Fibroblast of skin of abdomen (primary cell): ENCODE results near the gene FUZ.
"Not testable (repeated sequence)": the region's sequence is repeated elsewhere in the genome, so short reads cannot be mapped to it uniquely, and the experiment has no call there.

Experiments
- DNase-seq: peaks from one replicate; pipeline ENCODE4 v3.0.0-alpha.2; 2013

FUZ gene

DNA sequence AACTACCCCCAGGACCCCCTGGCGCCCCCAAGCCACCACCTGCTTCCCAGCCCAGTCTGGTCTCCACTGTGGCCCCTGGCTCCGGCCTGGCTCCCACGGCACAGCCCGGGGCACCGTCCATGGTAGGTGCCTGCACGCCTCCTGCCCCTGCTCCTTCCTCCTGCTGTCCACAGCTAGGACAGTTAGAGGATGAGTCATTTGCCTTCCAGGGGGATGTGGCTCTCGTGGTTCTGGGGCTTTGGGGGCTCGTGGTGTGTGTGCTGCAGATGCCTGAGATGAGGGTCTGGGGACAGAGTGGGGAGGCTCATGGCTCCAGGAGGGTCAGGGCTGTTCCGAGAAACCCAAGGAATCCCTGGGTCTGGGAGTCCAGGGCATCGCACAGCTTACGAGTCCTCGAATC, 17.7 kb upstream of the FUZ start:
- no peak for DNase-seq

DNA sequence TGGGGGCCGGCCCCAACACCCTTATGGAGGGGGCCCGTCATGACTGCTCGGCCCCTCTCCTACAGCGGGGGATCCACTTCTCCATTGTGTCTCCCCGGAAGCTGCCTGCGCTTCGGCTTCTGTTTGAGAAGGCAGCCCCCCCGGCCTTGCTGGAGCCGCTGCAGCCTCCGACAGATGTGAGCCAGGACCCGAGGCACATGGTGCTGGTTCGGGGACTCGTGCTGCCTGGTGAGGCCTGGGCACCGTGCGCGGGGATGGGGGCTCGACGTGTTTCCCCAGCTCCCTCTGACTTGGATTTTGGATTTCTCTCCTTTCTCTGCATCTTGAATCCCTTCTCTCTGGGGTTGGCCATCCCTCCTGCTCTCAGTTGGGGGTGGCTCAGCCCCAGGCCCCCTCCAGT, 16.6 kb upstream of the FUZ start:
- DNase-seq, result no peak

DNA sequence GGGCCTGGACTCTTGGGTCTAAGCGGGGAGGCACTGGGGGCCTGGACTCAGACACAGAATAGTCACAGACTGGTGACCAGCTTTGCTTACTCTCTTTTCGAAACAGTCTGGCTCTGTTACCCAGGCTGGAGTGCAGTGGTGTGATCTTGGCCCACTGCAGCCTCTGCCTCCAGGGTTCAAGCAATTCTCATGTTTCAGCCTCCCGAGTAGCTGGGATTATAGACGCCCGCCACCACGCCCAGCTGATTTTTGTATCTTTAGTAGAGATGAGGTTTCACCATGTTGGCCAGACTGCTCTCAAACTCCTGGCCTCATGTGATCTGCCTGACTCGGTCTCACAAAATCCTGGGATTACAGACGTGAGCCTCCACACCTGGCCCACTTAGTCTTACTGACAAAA, 16.1 kb upstream of the FUZ start:
- no peak for DNase-seq

DNA sequence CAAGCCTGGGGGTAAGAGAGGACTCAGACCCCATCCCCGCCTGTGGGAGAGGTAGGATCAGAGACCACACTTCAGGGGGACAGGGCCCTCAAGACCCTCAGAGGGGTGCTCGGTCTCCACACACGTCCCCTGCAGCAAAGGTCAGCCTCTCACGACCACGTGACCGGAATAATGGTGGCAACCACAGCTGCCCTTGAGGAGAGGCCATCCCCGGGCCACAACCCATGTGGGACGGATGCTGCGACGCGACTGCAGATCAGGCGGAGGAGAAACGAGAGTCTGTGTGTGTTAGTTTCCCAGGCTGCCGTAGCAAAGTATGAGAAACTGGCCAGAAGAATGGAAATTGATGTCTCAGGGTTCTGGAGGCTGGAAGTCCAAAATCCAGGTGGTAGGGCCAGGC, 13.9 kb upstream of the FUZ start:
- no peak for DNase-seq

DNA sequence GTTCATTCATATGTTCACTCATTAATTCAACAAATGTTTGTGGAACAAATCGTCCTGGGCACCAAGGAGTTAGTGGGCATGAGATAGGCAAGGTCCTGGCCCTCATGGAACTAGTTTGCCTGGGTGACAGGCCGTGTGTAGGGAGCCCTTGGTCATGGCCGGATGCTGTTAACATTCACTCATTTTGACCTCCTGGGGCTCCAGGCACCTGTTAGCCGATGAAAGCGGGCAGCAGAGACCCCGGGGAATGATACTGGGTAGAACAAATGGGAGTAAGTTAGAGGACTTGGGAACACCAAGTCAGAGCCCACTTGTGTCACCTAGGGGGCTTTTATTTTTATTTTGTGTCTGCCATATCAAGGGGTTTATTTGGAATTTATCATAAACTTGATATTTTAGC, 11.6 kb upstream of the FUZ start:
- DNase-seq, result no peak

DNA sequence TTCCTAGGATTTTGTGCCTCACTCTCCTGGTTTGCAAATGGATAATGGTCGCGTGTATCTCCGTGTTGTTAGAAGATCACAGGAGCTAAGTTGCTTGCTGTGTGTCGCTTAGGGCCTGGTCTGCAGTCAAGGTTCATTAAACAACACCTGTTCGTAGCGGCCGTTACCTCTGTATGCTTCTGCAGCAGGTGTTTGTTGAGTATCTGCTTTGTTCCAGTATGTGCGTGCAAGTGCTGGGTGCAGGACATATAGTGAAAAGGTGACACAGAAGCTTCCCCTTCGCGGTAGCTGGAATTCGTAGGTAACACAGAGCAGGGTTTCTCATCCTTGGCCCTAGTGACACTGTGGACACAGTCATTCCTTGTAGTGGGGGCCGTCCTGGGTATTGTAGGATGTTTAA, 10.4 kb upstream of the FUZ start:
- DNase-seq, result no peak

DNA sequence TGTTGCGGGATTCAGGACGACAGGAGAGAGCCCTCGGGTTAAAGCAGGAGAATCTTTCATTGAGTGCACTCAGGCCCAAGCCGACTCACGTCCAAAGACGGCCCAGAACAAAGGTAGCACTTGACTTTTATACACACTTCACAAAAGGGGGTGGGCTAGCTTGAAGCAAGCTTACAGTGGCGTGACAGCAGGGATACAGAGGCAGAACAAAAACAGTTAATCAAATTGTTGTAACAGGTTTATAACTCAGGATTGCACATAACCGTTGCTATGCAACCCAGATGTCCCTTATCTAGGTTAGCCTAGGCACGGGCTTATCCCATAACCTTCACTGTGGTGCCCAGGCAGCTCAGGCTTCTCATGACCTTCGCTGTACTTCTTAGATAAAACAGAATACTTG, 7.0 kb upstream of the FUZ start:
- no peak for DNase-seq

DNA sequence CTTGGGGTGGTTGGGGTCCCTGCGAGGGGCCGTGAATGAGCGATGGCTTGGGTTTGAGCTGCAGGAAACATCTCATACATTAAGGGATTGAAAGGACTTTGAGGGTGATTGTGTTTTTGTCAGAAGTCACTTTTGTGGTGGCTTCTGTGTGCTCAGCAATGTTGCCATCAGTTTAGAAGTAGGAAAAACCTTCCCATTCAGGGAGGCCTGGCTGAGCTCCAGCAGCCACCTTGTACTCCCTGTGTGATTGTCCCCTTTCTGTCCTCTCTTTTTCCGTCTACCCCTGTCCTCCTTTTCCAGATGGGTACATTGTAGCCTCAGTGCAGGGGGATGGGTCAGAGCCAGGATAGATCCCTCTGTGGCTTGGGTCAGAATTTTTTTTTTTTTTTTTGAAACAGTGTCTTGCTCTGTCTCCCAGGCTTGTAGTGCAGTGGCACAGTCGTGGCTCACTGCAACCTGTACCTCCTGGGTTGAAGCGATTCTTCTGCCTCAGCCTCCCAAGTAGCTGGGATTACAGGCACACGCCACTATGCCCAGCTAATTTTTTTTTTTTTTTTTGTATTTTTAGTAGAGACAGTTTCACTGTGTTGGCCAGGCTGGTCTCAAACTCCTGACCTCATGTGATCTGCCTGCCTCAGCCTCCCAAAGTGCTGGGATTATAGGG, 6.5 kb upstream of the FUZ start:
- DNase-seq, result not testable (repeated sequence)

DNA sequence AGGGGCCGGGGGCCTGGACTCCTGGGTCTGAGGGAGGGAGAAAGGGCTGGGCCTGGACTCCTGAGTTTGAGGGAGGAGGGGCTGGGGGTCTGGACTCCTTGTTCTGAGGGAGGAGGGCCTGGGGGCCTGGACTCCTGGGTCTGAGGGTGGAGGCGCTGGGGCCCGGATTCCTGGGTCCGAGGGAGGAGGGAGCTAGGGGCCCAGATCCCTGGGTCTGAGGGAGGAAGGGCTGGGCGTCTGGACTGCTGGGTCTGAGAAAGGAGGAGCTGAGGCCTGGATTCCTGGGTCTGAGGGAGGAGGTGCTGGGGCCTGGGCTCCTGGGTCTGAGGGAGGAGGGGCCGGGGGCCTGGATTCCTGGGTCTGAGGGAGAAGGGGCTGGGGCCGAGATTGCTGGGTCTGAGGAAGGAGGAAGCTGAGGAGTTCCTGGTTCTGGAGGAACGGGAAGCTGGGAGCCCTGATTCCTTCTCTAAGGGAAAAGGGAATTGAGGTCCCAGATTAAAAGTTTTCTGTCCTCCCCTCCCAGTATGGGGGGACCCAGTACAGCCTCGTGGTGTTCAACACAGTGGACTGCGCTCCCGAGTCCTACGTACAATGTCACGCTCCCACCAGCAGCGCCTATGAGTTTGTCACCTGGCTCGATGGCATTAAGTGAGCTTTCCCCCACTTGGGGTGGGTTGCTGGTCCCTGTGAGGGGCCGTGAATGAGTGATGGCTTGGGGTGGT, 5.7 kb upstream of the FUZ start:
- DNase-seq, result no peak

DNA sequence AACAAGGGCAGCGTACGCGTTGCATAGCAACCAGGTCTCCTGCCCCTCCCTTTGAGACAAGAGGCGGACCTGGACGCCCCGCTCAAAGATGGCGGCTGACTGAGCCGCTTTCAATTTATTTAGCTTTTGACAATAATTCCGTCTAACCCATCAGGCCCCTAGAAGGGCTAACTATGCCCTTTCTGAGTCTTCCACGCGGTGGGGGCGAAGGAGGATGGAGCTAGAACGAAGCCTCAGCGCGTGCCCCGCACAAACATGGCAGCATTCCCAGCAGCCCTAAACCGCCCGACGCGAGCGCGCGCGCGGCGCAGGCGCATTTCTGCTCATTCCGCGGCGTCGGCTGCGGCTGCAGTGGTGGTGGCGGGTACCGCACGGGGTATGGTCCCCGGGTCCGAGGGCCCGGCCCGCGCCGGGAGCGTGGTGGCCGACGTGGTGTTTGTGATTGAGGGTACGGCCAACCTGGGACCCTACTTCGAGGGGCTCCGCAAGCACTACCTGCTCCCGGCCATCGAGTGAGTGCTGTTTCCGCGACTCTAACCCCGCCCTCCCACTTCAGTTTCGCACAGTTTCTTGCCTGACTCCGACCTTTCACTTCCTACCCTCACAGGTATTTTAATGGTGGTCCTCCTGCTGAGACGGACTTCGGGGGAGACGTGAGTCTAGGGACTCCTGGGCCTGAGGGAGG, 5.0 kb upstream of the FUZ start, which contains the start of gene MED25:
TSS of gene MED25 (plus strand) at position 326 of the 685 bp plus-strand sequence. CDS start at position 379, 53 bp downstream.
- peak; percentile 81 for DNase-seq

DNA sequence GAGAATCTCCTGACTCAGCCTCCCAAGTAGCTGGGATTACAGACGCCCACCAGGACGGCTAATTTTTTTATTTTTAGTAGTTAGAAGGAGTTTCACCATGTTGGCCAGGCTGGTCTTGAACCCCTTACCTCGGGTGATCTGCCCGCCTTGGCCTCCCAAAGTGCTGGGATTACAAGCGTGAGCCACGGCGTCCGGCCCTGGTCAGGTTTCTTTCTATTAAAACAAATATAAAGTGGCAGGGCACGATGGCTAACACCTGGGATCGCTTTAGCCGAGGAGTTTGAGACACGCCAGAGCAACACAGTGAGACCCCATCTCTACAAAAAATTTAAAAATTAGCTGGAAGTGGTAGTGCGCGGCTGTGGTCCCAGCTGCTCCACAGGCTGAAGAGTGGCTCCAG, 3.5 kb upstream of the FUZ start:
- no peak for DNase-seq

DNA sequence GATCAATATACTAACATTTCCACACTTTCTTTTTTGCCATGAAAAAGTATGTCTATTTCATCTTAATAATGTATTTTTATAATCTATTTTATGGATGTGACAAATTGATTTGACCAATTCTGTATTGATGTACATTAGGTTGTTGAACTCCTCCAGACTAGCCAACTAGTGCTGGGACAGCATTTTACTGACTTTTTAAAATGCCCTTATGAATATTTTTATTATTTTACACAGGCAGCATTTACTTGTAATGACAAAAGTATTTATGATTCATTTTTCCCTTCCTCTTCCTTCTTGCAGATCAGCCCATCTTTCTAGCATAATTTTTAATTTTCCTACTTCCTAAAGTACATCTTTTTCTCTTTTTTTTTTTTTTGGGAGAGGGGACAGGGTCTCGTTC, 918 bp upstream of the FUZ start:
- no peak for DNase-seq

DNA sequence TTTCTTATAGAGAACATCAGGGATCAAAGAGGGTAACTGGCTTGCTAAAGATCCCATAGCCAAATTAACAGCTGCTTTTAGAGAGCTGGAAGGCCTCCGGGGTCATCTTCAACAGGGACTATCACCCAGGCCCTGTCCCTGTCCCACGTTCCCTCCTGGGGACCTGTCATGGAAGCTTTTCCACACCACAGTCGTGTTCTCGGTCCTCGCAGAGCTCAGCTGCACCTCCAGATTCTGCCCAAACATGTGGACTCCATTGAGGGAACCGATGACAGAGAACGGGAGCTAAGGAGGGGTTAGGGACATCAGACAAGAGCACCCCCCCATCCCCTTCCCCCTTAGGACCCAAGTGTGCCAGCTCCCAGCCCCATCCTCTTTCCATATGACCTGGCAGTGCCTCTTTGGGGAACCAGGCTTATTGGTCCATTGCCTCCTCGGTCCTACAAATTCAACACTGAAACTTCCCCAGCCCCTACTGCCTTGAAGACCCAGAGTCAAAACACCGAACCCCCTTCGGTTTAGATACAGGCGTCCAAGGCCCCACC, 568 bp downstream of the FUZ start:
- DNase-seq, result no peak

DNA sequence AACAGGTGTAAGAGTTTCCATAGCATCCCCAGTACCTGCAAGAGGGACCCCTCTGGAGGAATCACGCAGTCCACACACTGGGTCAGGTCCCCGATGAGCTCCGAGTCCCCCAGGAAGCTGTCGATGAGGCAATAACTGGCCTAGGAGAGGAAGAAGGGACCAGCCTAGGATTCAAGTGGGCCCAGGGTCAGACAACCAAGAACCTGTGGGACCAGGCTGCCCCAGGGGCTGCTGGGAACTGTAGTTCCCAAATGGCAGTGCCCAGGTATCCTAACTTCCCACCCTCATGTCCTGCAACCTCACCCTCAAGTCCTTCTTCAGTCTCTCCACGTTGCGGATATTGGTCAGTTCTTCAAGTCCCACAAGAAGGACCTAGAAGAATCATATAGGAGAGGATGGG, 1.8 kb downstream of the FUZ start:
- no peak for DNase-seq

DNA sequence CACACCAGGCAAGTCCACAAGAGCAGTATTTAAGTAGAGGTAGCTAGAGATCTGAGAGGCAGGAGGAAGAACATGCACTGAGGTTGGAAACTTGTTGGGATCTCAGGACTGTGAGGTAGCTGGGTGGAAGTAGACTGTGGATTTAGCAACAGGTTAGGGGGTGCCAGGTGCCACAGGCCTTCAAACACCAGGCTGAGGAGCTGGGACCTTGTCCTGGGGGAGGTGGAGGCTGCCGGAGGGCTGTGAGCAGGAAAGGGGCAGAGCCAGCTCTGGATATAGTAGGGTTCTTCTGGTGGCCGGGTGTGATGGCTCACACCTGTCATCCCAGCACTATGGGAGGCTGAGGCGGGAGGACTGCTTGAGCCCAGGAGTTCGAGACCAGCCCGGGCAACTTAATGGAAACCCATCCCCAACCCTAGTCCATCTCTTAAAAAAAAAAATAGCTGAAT, 3.1 kb downstream of the FUZ start:
- DNase-seq, result no peak

DNA sequence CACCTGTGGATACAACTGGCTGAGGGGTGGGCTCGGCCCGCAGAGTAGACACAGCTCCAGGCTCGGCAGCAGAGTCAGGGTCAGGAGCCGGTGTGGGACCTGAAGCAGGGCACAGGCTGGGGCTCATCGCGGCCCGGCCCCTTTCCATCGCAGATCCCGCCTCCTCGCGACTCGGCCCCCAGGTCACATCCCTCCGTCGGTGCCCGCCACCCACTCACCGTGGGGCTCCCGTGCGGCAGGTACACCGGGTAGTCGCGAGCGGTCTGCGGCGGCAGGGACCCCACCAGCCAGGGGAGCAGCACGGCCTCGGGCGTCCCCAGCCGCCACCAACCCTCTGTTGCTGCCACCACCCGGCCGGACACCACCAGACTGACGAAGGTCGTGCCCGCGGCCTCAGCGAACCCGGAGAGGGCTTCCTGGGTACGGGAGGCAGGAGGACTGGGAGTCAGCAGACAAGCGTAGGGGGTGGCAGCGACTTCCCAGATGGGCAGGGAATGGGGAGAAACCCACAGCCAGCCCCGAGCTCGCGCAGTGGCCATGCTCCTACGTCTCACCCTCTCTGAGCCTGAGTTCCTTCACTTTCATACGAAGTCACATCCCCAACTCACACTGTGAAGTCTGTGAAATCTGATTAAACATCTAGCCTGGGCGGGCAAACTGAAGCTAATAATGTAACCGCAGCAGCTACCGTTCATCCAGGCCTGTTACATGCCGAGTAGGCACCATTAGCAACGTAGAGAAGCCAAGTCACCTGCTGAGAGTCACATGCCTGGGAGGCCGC, 3.7 kb downstream of the FUZ start:
- DNase-seq, result no peak

DNA sequence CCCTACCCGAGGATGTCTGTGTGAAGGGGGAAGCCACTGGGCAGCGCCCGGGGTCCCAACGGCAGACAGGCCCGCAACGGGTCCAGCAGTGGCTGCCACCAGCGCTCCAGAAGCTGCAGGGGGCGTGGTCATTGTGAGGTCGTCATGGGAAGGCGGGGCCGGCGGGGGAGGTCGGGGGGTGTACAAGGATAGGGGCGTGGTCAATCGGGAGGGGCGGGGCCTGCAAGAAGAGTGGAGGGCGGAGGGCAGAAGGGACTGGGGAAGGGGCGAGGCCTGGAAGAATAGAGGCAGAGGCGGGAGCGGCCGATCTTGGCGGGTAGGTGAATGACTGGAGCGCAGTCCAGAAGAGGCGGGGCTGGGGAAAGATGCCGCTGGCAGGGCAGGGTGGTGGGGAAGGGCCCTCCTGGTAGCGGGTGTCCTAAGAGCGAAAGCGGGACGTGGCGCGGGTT, 4.4 kb downstream of the FUZ start:
- peak; percentile 82 for DNase-seq

DNA sequence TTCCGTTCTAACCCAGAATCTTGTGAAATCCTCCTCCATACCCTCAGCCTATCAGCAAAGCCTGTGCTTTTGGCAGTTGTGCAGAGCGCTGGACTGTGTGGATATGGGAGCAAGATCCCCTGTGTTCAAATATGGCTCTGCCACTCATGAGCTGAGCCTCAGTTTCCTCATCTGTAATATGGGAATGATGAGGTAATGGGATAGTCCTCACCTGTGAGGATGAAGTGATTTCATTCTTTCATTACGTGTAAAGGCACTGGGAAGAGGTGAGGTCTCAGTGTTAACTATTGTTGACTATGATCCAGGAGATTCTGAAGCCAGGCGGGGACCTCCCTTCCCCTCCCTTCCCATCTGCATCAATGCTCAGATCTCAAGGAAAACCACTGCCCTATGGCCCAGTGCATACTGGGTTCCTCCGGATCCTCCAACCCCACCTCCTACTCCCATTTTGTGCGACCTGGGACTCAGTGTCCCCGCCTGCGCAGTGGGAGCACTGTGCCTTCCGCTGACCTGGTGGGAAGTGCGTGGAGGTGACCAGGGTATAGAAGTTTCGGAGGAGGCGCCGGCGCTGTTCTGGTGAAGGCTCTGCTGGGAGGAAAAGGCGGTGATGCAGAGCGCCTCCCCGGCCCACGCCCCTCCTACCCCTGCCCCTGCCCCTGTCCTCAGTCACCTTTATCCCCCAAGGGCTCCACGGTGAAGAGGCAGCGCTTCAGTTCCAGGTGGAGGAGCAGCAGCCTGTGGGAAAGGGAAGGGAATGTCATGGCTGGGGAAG, 5.0 kb downstream of the FUZ start:
- no peak for DNase-seq

DNA sequence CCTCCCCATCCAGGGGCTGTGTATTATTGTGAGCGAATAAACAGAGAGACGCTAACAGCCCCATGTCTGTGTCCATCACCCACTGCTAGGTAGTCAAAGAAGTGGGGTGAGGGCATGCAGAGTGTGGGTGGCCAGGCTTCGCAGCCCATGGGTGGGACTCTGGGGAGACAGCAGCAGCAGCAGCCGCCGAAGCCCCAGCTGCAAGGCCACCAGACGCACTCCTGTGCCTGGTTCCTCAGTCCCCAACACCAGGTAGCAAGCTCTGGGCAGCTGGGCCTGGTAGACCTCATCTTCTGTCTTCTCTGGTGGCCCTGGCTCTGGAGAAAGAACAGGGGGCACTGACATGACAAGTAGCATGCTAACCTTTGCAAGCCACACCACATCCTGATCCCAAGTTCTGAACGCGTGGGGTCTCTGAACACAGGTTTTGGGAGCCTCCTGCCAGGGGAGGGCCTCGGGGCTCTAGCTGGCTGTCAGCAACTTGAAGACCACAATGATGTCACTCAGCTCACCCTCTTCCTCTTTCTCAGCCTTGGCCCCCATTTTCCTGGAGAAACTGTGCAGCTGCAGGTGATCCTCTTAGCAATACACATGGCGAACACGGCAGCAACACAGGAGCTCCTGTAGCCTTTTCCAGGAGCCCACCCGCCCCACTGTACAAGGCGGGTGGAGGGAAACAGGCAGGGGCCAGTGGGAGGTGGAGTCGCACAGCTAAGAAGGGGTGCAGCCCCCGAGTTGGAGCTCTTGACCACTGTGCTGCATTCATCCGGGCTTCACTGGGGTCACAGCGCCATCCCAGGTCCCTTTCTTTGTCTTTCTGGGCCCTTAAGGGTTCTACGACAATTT, 5.8 kb downstream of the FUZ start:
- no peak for DNase-seq

DNA sequence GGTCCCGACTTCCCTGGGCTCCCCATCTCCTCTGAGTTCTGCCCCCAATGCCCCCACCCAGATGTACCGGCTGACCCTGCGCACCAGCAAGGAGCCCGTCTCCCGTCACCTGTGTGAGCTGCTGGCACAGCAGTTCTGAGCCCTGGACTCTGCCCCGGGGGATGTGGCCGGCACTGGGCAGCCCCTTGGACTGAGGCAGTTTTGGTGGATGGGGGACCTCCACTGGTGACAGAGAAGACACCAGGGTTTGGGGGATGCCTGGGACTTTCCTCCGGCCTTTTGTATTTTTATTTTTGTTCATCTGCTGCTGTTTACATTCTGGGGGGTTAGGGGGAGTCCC, 6.5 kb downstream of the FUZ start:
- DNase-seq, result no peak
